GM12878 (cell line): ENCODE measurements around the gene USP2. TPM values are rescaled to one million over a fixed set of nuclear protein-coding genes. Genes with fewer than 3 reads are reported as not detected.

Experiments
- BHLHE40 ChIP-seq, 2 experiments: fragments of 450-650 bp in 1 of 2; IDR thresholded peaks; 2 replicates each; pipeline ENCODE4 v1.6.1; 2011 to 2017; ENCODE audit warnings: low read depth in 2 of 2, borderline replicate concordance in 1 of 2, improper control_type of control experiment in 1 of 2, low read length in 1 of 2, mild to moderate bottlenecking in 1 of 2
- BMI1 ChIP-seq: fragments of 450-650 bp; IDR thresholded peaks from 2 replicates; pipeline ENCODE4 v1.6.1; 2016; ENCODE audit warnings: mild to moderate bottlenecking, moderate library complexity, borderline replicate concordance
- CHD2 ChIP-seq: IDR thresholded peaks from 2 replicates; pipeline ENCODE4 v1.6.1; 2011; ENCODE audit warnings: low read depth, low read length, improper control_type of control experiment, borderline replicate concordance
- HDAC6 ChIP-seq: fragments of 200-600 bp; sonication (generic); IDR thresholded peaks from one replicate; pipeline ENCODE4 v1.8.0; 2017; ENCODE audit warnings: antibody characterized with exemption; ENCODE audit not compliant: unreplicated experiment
- MTA2 ChIP-seq: fragments of 450-650 bp; IDR thresholded peaks from 2 replicates; pipeline ENCODE4 v1.6.1; 2016; ENCODE audit warnings: low read depth, mild to moderate bottlenecking, moderate library complexity
- NR2F1 ChIP-seq: fragments of 450-650 bp; conservative IDR thresholded peaks from 2 replicates; pipeline ENCODE4 v1.6.1; 2017; ENCODE audit warnings: mild to moderate bottlenecking
- PKNOX1 ChIP-seq: fragments of 450-650 bp; IDR thresholded peaks from 2 replicates; pipeline ENCODE4 v1.6.1; 2016; ENCODE audit warnings: mild to moderate bottlenecking
- POLR2AphosphoS2 ChIP-seq: IDR thresholded peaks from 2 replicates; pipeline ENCODE4 v1.6.1; 2011; ENCODE audit warnings: low read depth, mild to moderate bottlenecking, low read length, improper control_type of control experiment, moderate library complexity
- POLR2AphosphoS5 ChIP-seq: IDR thresholded peaks from 2 replicates; pipeline ENCODE4 v1.6.1; 2011; ENCODE audit warnings: mild to moderate bottlenecking, low read length, inconsistent platforms
- RAD51 ChIP-seq: fragments of 450-650 bp; IDR thresholded peaks from 2 replicates; pipeline ENCODE4 v1.6.1; 2016; ENCODE audit warnings: moderate library complexity, mild to moderate bottlenecking, inconsistent platforms
- RB1 ChIP-seq: fragments of 450-650 bp; formaldehyde crosslinking; IDR thresholded peaks from 2 replicates; pipeline ENCODE4 v1.6.1; 2017; ENCODE audit warnings: mild to moderate bottlenecking, borderline replicate concordance
- STAT3 ChIP-seq: IDR thresholded peaks from 2 replicates; pipeline ENCODE4 v1.6.1; 2011; ENCODE audit warnings: low read depth, low read length, improper control_type of control experiment
- WRNIP1 ChIP-seq: IDR thresholded peaks from 2 replicates; pipeline ENCODE4 v1.6.1; 2011; ENCODE audit warnings: low read depth, low read length, improper control_type of control experiment, borderline replicate concordance
- YBX1 ChIP-seq: fragments of 450-650 bp; IDR thresholded peaks from 2 replicates; pipeline ENCODE4 v1.6.1; 2016; ENCODE audit warnings: antibody characterized with exemption
- polyA plus RNA-seq, 11 experiments: library from polyadenylated mRNA; depleted of rRNA in 4 of 11; unstranded in 6 of 11; stranded (reverse) in 5 of 11; fragments of >200 nt; fragmentation: Nextera tagmentation in 4 of 11; fragmentation: Illumina TruSeq in 1 of 11; extraction: Ambion mirVana in 4 of 11; extraction: Trizol in 1 of 11; gene quantifications; 1 replicate in 1 of 11; 2 replicates in 10 of 11; pipeline versions ENCODE4 v1.2.1 to v1.2.3, GENCODE V29; 2011 to 2016; ENCODE audit warnings: inconsistent platforms in 2 of 11, missing spikeins in 2 of 11, low read depth in 1 of 11
- total RNA-seq, 4 experiments: library from RNA; depleted of rRNA in 3 of 4; stranded (reverse); fragments of >200 nt in 3 of 4; fragmentation: Illumina TruSeq in 1 of 4; extraction: Trizol in 1 of 4; gene quantifications; 2 replicates each; pipeline versions ENCODE4 v1.2.1 to v1.2.3, GENCODE V29; 2013 to 2021
- TF ChIP-seq, protein P1 (sequence below): fragments of 450-650 bp; conservative IDR thresholded peaks from 2 replicates; pipeline ENCODE4 v1.6.1; 2017; ENCODE audit warnings: mild to moderate bottlenecking, moderate library complexity
- TF ChIP-seq, protein P2 (sequence below), 3 experiments: IDR thresholded peaks in 2 of 3; conservative IDR thresholded peaks in 1 of 3; 2 replicates each; pipeline ENCODE4 v1.5.1; 2011; ENCODE audit warnings: low read depth in 3 of 3, low read length in 3 of 3, mild to moderate bottlenecking in 3 of 3, control low read depth in 2 of 3, moderate library complexity in 2 of 3, inconsistent platforms in 1 of 3, mixed read lengths in 1 of 3; ENCODE audit not compliant: control insufficient read depth in 2 of 3, insufficient read depth in 1 of 3; ENCODE audit errors: extremely low read depth in 1 of 3
- TF ChIP-seq, protein P3 (sequence below): fragments of 450-650 bp; IDR thresholded peaks from 2 replicates; pipeline ENCODE4 v1.6.1; 2017; ENCODE audit warnings: mild to moderate bottlenecking, low read depth, inconsistent platforms; ENCODE audit not compliant: poor library complexity, severe bottlenecking

USP2 gene
- total and polyA plus RNA-seq, 10 of the 15 experiments (the other 5 are each of a cell fraction or from before 2014, with no cell fraction given) = 0.03 to 0.13 (median 0.06) TPM; not detected in 4

DNA sequence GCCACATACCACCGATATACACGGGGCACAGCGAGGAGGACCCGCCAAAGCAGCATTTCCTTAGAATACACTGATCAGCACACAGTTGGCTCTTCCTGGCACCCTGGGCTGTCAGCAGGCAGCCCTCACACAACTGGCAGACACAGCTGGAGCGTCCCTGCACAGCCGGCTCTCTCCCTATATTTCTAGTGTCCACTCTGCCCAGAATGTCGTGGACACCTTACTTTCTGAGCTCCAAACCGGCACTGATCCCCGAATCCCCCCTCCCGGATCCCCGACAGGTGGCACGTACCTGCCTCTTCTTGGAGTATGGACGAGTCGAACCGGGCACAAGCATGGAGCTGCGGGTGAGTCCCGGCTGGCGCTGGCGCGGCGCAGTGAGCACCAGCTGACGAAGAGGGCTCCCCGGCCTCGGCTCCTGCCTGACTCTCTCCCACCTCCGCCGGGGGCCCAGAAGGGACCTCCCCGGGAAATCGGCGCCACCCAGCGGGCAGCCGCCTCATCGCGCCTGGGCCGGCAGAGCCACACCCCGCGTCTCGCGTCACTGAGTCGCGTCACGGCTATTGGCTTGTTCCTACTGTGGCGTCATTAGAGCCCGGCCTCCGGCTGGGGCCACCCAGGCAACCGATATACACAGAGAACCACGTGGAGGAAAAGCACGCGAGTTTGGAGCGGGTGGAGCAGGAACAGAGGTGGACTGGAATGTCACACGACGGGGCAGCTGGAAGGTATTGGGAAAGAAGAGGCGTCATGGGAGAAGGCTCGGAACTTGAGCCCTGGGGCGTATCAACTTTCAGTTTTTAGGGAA lies at the start of gene USP2 (continued):
- TF ChIP-seq, protein P1, sequence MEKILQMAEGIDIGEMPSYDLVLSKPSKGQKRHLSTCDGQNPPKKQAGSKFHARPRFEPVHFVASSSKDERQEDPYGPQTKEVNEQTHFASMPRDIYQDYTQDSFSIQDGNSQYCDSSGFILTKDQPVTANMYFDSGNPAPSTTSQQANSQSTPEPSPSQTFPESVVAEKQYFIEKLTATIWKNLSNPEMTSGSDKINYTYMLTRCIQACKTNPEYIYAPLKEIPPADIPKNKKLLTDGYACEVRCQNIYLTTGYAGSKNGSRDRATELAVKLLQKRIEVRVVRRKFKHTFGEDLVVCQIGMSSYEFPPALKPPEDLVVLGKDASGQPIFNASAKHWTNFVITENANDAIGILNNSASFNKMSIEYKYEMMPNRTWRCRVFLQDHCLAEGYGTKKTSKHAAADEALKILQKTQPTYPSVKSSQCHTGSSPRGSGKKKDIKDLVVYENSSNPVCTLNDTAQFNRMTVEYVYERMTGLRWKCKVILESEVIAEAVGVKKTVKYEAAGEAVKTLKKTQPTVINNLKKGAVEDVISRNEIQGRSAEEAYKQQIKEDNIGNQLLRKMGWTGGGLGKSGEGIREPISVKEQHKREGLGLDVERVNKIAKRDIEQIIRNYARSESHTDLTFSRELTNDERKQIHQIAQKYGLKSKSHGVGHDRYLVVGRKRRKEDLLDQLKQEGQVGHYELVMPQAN = peak; percentile 96
- TF ChIP-seq PKNOX1 (no peak), BHLHE40 (IDR thresholded peaks at IDR 0.05; ENCODE audit: borderline replicate concordance in 1 of 2, low read depth in 2 of 2, low read length in 1 of 2) (peak; percentile 50 to 79; a peak in 2 of 4 replicates), YBX1 (no peak), HDAC6 (no peak), MTA2 (no peak), POLR2AphosphoS2 (no peak), RB1 (peak; percentile 77; the same call in 1 of the 2 replicates), NR2F1 (no peak), BMI1 (peak; percentile 54; the same call in 1 of the 2 replicates), POLR2AphosphoS5 (no peak), WRNIP1 (no peak), STAT3 (no peak), CHD2 (0 out of 2 replicates have a peak, but pooled peaks have one; percentile 49), RAD51 (peak; percentile 77)
- TF ChIP-seq, protein P2, sequence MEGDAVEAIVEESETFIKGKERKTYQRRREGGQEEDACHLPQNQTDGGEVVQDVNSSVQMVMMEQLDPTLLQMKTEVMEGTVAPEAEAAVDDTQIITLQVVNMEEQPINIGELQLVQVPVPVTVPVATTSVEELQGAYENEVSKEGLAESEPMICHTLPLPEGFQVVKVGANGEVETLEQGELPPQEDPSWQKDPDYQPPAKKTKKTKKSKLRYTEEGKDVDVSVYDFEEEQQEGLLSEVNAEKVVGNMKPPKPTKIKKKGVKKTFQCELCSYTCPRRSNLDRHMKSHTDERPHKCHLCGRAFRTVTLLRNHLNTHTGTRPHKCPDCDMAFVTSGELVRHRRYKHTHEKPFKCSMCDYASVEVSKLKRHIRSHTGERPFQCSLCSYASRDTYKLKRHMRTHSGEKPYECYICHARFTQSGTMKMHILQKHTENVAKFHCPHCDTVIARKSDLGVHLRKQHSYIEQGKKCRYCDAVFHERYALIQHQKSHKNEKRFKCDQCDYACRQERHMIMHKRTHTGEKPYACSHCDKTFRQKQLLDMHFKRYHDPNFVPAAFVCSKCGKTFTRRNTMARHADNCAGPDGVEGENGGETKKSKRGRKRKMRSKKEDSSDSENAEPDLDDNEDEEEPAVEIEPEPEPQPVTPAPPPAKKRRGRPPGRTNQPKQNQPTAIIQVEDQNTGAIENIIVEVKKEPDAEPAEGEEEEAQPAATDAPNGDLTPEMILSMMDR (IDR thresholded peaks at IDR 0.05 in 2 of 3, conservative IDR thresholded peaks at IDR 0.05 in 1 of 3; ENCODE audit: control insufficient read depth in 2 of 3, extremely low read depth in 1 of 3, insufficient read depth in 1 of 3, low read depth in 3 of 3, low read length in 3 of 3) = peak; percentile 83 to 88 (median 87)
- TF ChIP-seq, protein P3, sequence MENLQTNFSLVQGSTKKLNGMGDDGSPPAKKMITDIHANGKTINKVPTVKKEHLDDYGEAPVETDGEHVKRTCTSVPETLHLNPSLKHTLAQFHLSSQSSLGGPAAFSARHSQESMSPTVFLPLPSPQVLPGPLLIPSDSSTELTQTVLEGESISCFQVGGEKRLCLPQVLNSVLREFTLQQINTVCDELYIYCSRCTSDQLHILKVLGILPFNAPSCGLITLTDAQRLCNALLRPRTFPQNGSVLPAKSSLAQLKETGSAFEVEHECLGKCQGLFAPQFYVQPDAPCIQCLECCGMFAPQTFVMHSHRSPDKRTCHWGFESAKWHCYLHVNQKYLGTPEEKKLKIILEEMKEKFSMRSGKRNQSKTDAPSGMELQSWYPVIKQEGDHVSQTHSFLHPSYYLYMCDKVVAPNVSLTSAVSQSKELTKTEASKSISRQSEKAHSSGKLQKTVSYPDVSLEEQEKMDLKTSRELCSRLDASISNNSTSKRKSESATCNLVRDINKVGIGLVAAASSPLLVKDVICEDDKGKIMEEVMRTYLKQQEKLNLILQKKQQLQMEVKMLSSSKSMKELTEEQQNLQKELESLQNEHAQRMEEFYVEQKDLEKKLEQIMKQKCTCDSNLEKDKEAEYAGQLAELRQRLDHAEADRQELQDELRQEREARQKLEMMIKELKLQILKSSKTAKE = no peak
